Caco-2 (cell line): ENCODE data around the gene YIF1A. TPM values are rescaled to one million over a fixed set of nuclear protein-coding genes. Genes with fewer than 3 reads are reported as not detected.

Source experiments
- BruUV-seq: library from RNA; stranded (reverse); fragments of 400-500 nt; replicated peaks from 2 replicates; lab custom pipeline; 2021; lab: Mats Ljungman, UMichigan
- CTCF ChIA-PET: fragments of 300-600 bp; sonication (Branson Sonifier 250); formaldehyde crosslinking; loops from one replicate; lab custom pipeline; 2022; ENCODE audit warnings: antibody characterized with exemption; lab: Charles Lee
- POLR2A ChIA-PET: fragments of 300-600 bp; sonication (Branson Sonifier 250); formaldehyde crosslinking; loops from one replicate; lab custom pipeline; 2022; ENCODE audit warnings: antibody characterized with exemption; lab: Charles Lee
- DNase-seq, 2 experiments: peaks; one replicate each; pipeline versions ENCODE4 v3.0.0 to v3.0.0-alpha.2; 2020 to 2022
- H3K27me3 ChIP-seq: replicated peaks from 2 replicates; pipeline ENCODE4 v1.6.0; 2011; ENCODE audit warnings: low read length; ENCODE audit not compliant: control insufficient read depth, insufficient read depth
- H3K36me3 ChIP-seq: 2 replicates; pipeline ENCODE4 v1.5.1; 2011; ENCODE audit warnings: low read length; ENCODE audit not compliant: control insufficient read depth, insufficient read depth
- H3K4me1 ChIP-seq: fragments of 250-450 bp; sonication (Bioruptor Pico); 2 replicates; pipeline ENCODE4 v1.5.1; 2020; ENCODE audit warnings: mild to moderate bottlenecking
- H3K4me3 ChIP-seq: 2 replicates; pipeline ENCODE4 v1.5.1; 2011; ENCODE audit warnings: low read depth, mild to moderate bottlenecking, control low read depth, low read length
- H3K9me3 ChIP-seq: fragments of 250-450 bp; sonication (Bioruptor Pico); 2 replicates; pipeline ENCODE4 v1.5.1; 2020; ENCODE audit warnings: mild to moderate bottlenecking, moderate library complexity
- H3K27ac Mint-ChIP-seq: one replicate; pipeline ENCODE4 v1.8.0; 2022; ENCODE audit warnings: mixed read lengths; ENCODE audit not compliant: unreplicated experiment
- H3K27me3 Mint-ChIP-seq: one replicate; pipeline ENCODE4 v1.8.0; 2022; ENCODE audit warnings: mixed read lengths; ENCODE audit not compliant: insufficient read depth, unreplicated experiment
- H3K36me3 Mint-ChIP-seq: one replicate; pipeline ENCODE4 v1.8.0; 2022; ENCODE audit warnings: mild to moderate bottlenecking, mixed read lengths; ENCODE audit not compliant: insufficient read depth, unreplicated experiment
- H3K4me1 Mint-ChIP-seq: one replicate; pipeline ENCODE4 v1.8.0; 2022; ENCODE audit warnings: low read depth, mixed read lengths; ENCODE audit not compliant: unreplicated experiment
- H3K4me3 Mint-ChIP-seq: one replicate; pipeline ENCODE4 v1.8.0; 2022; ENCODE audit warnings: mild to moderate bottlenecking, moderate library complexity, mixed read lengths; ENCODE audit not compliant: unreplicated experiment
- H3K9me3 Mint-ChIP-seq: one replicate; pipeline ENCODE4 v1.8.0; 2022; ENCODE audit warnings: mixed read lengths; ENCODE audit not compliant: unreplicated experiment
- CTCF ChIP-seq, 2 experiments: fragments of 200-600 bp in 1 of 2; IDR thresholded peaks; 1 replicate in 1 of 2; 2 replicates in 1 of 2; pipeline versions ENCODE4 v1.5.1 to v1.8.0; 2011 to 2022; ENCODE audit warnings: antibody characterized with exemption in 1 of 2, control low read depth in 1 of 2, inconsistent platforms in 1 of 2, low read depth in 1 of 2, low read length in 1 of 2, mild to moderate bottlenecking in 1 of 2, moderate library complexity in 1 of 2; ENCODE audit not compliant: insufficient read depth in 1 of 2, severe bottlenecking in 1 of 2, unreplicated experiment in 1 of 2
- intact Hi-C: fragments of 100-400 bp; cut with micrococcal nuclease; formaldehyde crosslinking; loops from one replicate; pipeline ENCODE4 v1.10.0; 2022; ENCODE audit not compliant: unreplicated experiment
- total RNA-seq: library from RNA; stranded (reverse); gene quantifications from 2 replicates; pipeline ENCODE4 v1.2.3, GENCODE V29; 2022

The YIF1A gene
- total RNA-seq, 1 experiment from 2014 or later, result 159 TPM

- Histone ChIP-seq H3K27me3 (no peaks in the 10 kb centered on the region), H3K36me3 (no peaks in the 10 kb centered on the region), H3K9me3 (peaks cover 9% of the 10 kb centered on the region; the same call in 1 of the 2 replicates), H3K4me3 (no peak overlapping the region), H3K4me1 (peaks cover 46% of the 10 kb centered on the region)
- TF ChIP-seq CTCF (IDR thresholded peaks at IDR 0.05; ENCODE audit: insufficient read depth in 1 of 2, low read depth in 1 of 2, low read length in 1 of 2, severe bottlenecking in 1 of 2, unreplicated experiment in 1 of 2), result no peak
- CTCF ChIA-PET, result interaction anchor here (0.7 to 1.9 kb wide), 2 partner anchors 12 kb away, joined by 4 to 6 read pairs; partner anchors contain the start of gene RIN1
- Mint-ChIP-seq H3K4me3 (no peak overlapping the region), H3K27ac (no peak overlapping the region), H3K9me3 (peaks cover 3% of the 10 kb centered on the region), H3K27me3 (no peaks in the 10 kb centered on the region), H3K36me3 (no peaks in the 10 kb centered on the region), H3K4me1 (peaks cover 29% of the 10 kb centered on the region)
- intact Hi-C loops, result no loop called here
- no peak for DNase-seq
- POLR2A ChIA-PET, result no interaction called here
- no TSS peak for BruUV-seq
Measured at GRCh38 chr11:66324664-66325063, 35.7 kb upstream of the YIF1A start.

GRCh38 chr11:66323684-66324083 lies 34.7 kb upstream of the YIF1A start:
- intact Hi-C loops, result no loop called here
- ChIA-PET POLR2A (no interaction called here), CTCF (interaction anchor here (0.7 kb wide), 1 partner anchor 11 kb away, joined by 4 read pairs; no protein-coding TSS in a partner anchor)
- DNase-seq, result no peak
- no peak overlapping the region for H3K27ac Mint-ChIP-seq
- H3K36me3 Mint-ChIP-seq, result no peaks in the 10 kb centered on the region
- peaks cover 36% of the 10 kb centered on the region for H3K4me1 Mint-ChIP-seq
- peaks cover 13% of the 10 kb centered on the region for H3K9me3 Mint-ChIP-seq
- BruUV-seq, result no TSS peak
- no peak for TF ChIP-seq CTCF (IDR thresholded peaks at IDR 0.05; ENCODE audit: insufficient read depth in 1 of 2, low read depth in 1 of 2, low read length in 1 of 2, severe bottlenecking in 1 of 2, unreplicated experiment in 1 of 2)
- Histone ChIP-seq H3K9me3 (peaks cover 12% of the 10 kb centered on the region; the same call in 1 of the 2 replicates), H3K27me3 (no peaks in the 10 kb centered on the region), H3K4me1 (peaks cover 50% of the 10 kb centered on the region), H3K36me3 (no peaks in the 10 kb centered on the region), H3K4me3 (no peak overlapping the region)
- H3K27me3 Mint-ChIP-seq, result no peaks in the 10 kb centered on the region
- no peak overlapping the region for H3K4me3 Mint-ChIP-seq

- Mint-ChIP-seq H3K27ac (peak overlapping the region; percentile 29), H3K4me1 (peaks cover 34% of the 10 kb centered on the region), H3K36me3 (no peaks in the 10 kb centered on the region), H3K9me3 (peaks cover 15% of the 10 kb centered on the region), H3K4me3 (no peak overlapping the region), H3K27me3 (no peaks in the 10 kb centered on the region)
- BruUV-seq, result no TSS peak
- intact Hi-C loops, result no loop called here
- Histone ChIP-seq H3K4me3 (no peak overlapping the region), H3K9me3 (peaks cover 12% of the 10 kb centered on the region; the same call in 1 of the 2 replicates), H3K27me3 (no peaks in the 10 kb centered on the region), H3K4me1 (peaks cover 50% of the 10 kb centered on the region), H3K36me3 (no peaks in the 10 kb centered on the region)
- POLR2A ChIA-PET, result no interaction called here
- CTCF ChIA-PET, result interaction anchor here (1.9 kb wide), 1 partner anchor 10 kb away, joined by 15 read pairs; no protein-coding TSS in a partner anchor
- DNase-seq, result peak in 1 of 2 experiments; percentile 50
- TF ChIP-seq CTCF (IDR thresholded peaks at IDR 0.05; ENCODE audit: insufficient read depth in 1 of 2, low read depth in 1 of 2, low read length in 1 of 2, severe bottlenecking in 1 of 2, unreplicated experiment in 1 of 2), result no peak
Measured at GRCh38 chr11:66322732-66323427, 33.9 kb upstream of the YIF1A start.
